Naive thymus-derived CD4-positive, alpha-beta T cell (primary cell): ENCODE measurements around the gene SUSD1. TPM values are rescaled to one million over a fixed set of nuclear protein-coding genes. Genes with fewer than 3 reads are reported as not detected.

ENCODE experiments used
- ATAC-seq: fragments of 150-1000 bp; cut with Tn5 transposase; 2 replicates; pipeline ENCODE4 v1.10.0; 2021; ENCODE audit warnings: mild to moderate bottlenecking, moderate library complexity
- CTCF ChIA-PET: fragments of 350-600 bp; sonication (Branson Sonifier 250); formaldehyde crosslinking; loops from one replicate; lab custom pipeline; 2021; ENCODE audit warnings: antibody characterized with exemption; lab: Charles Lee
- POLR2A ChIA-PET: fragments of 350-600 bp; sonication (Branson Sonifier 250); formaldehyde crosslinking; loops from one replicate; lab custom pipeline; 2021; ENCODE audit warnings: antibody characterized with exemption, inconsistent platforms; lab: Charles Lee
- DNase-seq, 9 donors: peaks; one replicate each; pipeline versions ENCODE4 v3.0.0 to v3.0.0-alpha.2; 2020 to 2022; ENCODE audit warnings: mixed read lengths in 1 of 9
- H3K27ac ChIP-seq: one replicate; pipeline ENCODE4 v1.7.0; 2013; ENCODE audit warnings: mild to moderate bottlenecking, low read depth, low read length, moderate library complexity
- H3K27me3 ChIP-seq, 2 donors: one replicate each; pipeline ENCODE4 v1.7.0; 2013; ENCODE audit warnings: low read length in 2 of 2, mild to moderate bottlenecking in 2 of 2, moderate library complexity in 2 of 2; ENCODE audit not compliant: control insufficient read depth in 2 of 2, insufficient read depth in 2 of 2
- H3K36me3 ChIP-seq, 3 experiments: 1 replicate in 2 of 3; 2 replicates in 1 of 3; pipeline ENCODE4 v1.7.0; 2013; ENCODE audit warnings: low read length in 3 of 3, mild to moderate bottlenecking in 3 of 3, moderate library complexity in 1 of 3; ENCODE audit not compliant: insufficient read depth in 3 of 3, control insufficient read depth in 2 of 3
- H3K4me1 ChIP-seq, 2 donors: one replicate each; pipeline ENCODE4 v1.7.0; 2013; ENCODE audit warnings: low read length in 2 of 2, mild to moderate bottlenecking in 2 of 2, moderate library complexity in 1 of 2; ENCODE audit not compliant: control insufficient read depth in 2 of 2, insufficient read depth in 2 of 2
- H3K4me3 ChIP-seq: 2 replicates; pipeline ENCODE4 v1.7.0; 2013; ENCODE audit warnings: mild to moderate bottlenecking, low read length
- H3K9me3 ChIP-seq, 3 experiments: 1 replicate in 2 of 3; 2 replicates in 1 of 3; pipeline ENCODE4 v1.7.0; 2013; ENCODE audit warnings: low read length in 3 of 3; ENCODE audit not compliant: control insufficient read depth in 2 of 3
- H3K27ac Mint-ChIP-seq, 9 donors: one replicate each; pipeline ENCODE4 v1.8.0; 2020 to 2022; ENCODE audit warnings: mixed read lengths in 9 of 9, mild to moderate bottlenecking in 8 of 9, moderate library complexity in 5 of 9, inconsistent platforms in 2 of 9
- H3K27me3 Mint-ChIP-seq, 5 donors: one replicate each; pipeline ENCODE4 v1.8.0; 2021 to 2022; ENCODE audit warnings: mixed read lengths in 5 of 5, mild to moderate bottlenecking in 1 of 5
- H3K36me3 Mint-ChIP-seq, 5 donors: one replicate each; pipeline ENCODE4 v1.8.0; 2020 to 2022; ENCODE audit warnings: mixed read lengths in 5 of 5, mild to moderate bottlenecking in 3 of 5, inconsistent platforms in 1 of 5
- H3K4me1 Mint-ChIP-seq, 7 donors: one replicate each; pipeline ENCODE4 v1.8.0; 2020 to 2022; ENCODE audit warnings: mixed read lengths in 7 of 7, mild to moderate bottlenecking in 3 of 7, inconsistent platforms in 1 of 7
- H3K4me3 Mint-ChIP-seq, 10 donors: one replicate each; pipeline ENCODE4 v1.8.0; 2020 to 2022; ENCODE audit warnings: mild to moderate bottlenecking in 10 of 10, mixed read lengths in 10 of 10, moderate library complexity in 6 of 10, inconsistent platforms in 2 of 10
- H3K9me3 Mint-ChIP-seq, 11 donors: one replicate each; pipeline ENCODE4 v1.8.0; 2020 to 2022; ENCODE audit warnings: mixed read lengths in 11 of 11, mild to moderate bottlenecking in 4 of 11, inconsistent platforms in 1 of 11, moderate library complexity in 1 of 11
- intact Hi-C, 2 donors: fragments of 100-400 bp; cut with micrococcal nuclease; formaldehyde crosslinking; loops; one replicate each; pipeline ENCODE4 v1.15.1; 2023
- polyA plus RNA-seq, 2 donors: library from polyadenylated mRNA; unstranded; fragments of 300-500 nt; fragmentation: Illumina TruSeq; gene quantifications; one replicate each; pipeline ENCODE4 v1.2.3, GENCODE V29; 2021
- total RNA-seq, 6 experiments: library from RNA in 5 of 6; stranded (reverse) in 5 of 6; gene quantifications; 1 replicate in 5 of 6; 2 replicates in 1 of 6; pipeline ENCODE4 v1.2.3 and lab custom pipeline; 2021 to 2026

The SUSD1 gene
- total and polyA plus RNA-seq, 7 experiments from 2014 or later = 2.3 to 27.0 (median 4.6) TPM

GRCh38 chr9:112115109-112115508 is 60.0 kb downstream of the SUSD1 start:
- Mint-ChIP-seq H3K4me3 (no peak overlapping the region), H3K36me3 (peaks cover 0 to 15% (median 7%) of the 10 kb centered on the region in 5 donors), H3K27me3 (no peaks in the 10 kb centered on the region), H3K27ac (no peak overlapping the region), H3K9me3 (no peaks in the 10 kb centered on the region), H3K4me1 (peaks cover 0 to 5% (median 0%) of the 10 kb centered on the region in 7 donors)
- Histone ChIP-seq H3K27ac (no peak overlapping the region), H3K4me1 (no peaks in the 10 kb centered on the region), H3K9me3 (no peaks in the 10 kb centered on the region), H3K4me3 (no peak overlapping the region), H3K27me3 (no peaks in the 10 kb centered on the region), H3K36me3 (peaks cover 0 to 10% (median 0%) of the 10 kb centered on the region in 3 experiments)
- ATAC-seq (no peak), DNase-seq (no peak)
- POLR2A ChIA-PET = no interaction called here
- CTCF ChIA-PET = interaction anchor here (3.3 kb wide), 1 partner anchor 246 kb away, joined by 38 read pairs; no protein-coding TSS in a partner anchor
- intact Hi-C loops = no loop called here

- H3K4me3 ChIP-seq = no peak overlapping the region
- H3K4me3 Mint-ChIP-seq = no peak overlapping the region
- no peaks in the 10 kb centered on the region for H3K9me3 Mint-ChIP-seq
- peak in 4 of 9 donors; percentile 7 to 23 (median 8) for DNase-seq
- H3K27ac Mint-ChIP-seq = no peak overlapping the region
- ChIA-PET CTCF (interaction anchor here (0.6 to 3.3 kb wide), 8 partner anchors 11 to 631 kb away, joined by 3 to 38 read pairs (median 4); no protein-coding TSS in a partner anchor), POLR2A (interaction anchor here (0.7 kb wide), 1 partner anchor 222 kb away, joined by 3 read pairs; no protein-coding TSS in a partner anchor)
- H3K36me3 Mint-ChIP-seq = peaks cover 0 to 15% (median 7%) of the 10 kb centered on the region in 5 donors
- H3K4me1 ChIP-seq = no peaks in the 10 kb centered on the region
- H3K4me1 Mint-ChIP-seq = peaks cover 0 to 5% (median 0%) of the 10 kb centered on the region in 7 donors
- no peaks in the 10 kb centered on the region for H3K27me3 ChIP-seq
- peaks cover 0 to 10% (median 0%) of the 10 kb centered on the region in 3 experiments for H3K36me3 ChIP-seq
- no peaks in the 10 kb centered on the region for H3K9me3 ChIP-seq
- intact Hi-C loops = loop anchor here (1.0 kb wide), 2 partner anchors 221 to 248 kb away; no protein-coding TSS in a partner anchor
- no peaks in the 10 kb centered on the region for H3K27me3 Mint-ChIP-seq
- no peak for ATAC-seq
- H3K27ac ChIP-seq = no peak overlapping the region
Observed at GRCh38 chr9:112112941-112113681, 62.0 kb downstream of the SUSD1 start.

- H3K27me3 Mint-ChIP-seq = no peaks in the 10 kb centered on the region
- H3K36me3 Mint-ChIP-seq = peaks cover 0 to 12% (median 6%) of the 10 kb centered on the region in 5 donors
- H3K36me3 ChIP-seq = peaks cover 0 to 10% (median 0%) of the 10 kb centered on the region in 3 experiments
- intact Hi-C loops = no loop called here
- ChIA-PET POLR2A (interaction anchor here (0.7 kb wide), 1 partner anchor 223 kb away, joined by 3 read pairs; no protein-coding TSS in a partner anchor), CTCF (interaction anchor here (0.7 to 3.3 kb wide), 7 partner anchors 11 to 249 kb away, joined by 3 to 38 read pairs (median 4); no protein-coding TSS in a partner anchor)
- H3K27ac ChIP-seq = no peak overlapping the region
- H3K27me3 ChIP-seq = no peaks in the 10 kb centered on the region
- peaks cover 0 to 6% (median 0%) of the 10 kb centered on the region in 7 donors for H3K4me1 Mint-ChIP-seq
- H3K9me3 ChIP-seq = no peaks in the 10 kb centered on the region
- no peak overlapping the region for H3K4me3 Mint-ChIP-seq
- H3K9me3 Mint-ChIP-seq = no peaks in the 10 kb centered on the region
- H3K4me1 ChIP-seq = no peaks in the 10 kb centered on the region
- DNase-seq (no peak), ATAC-seq (no peak)
- H3K27ac Mint-ChIP-seq = no peak overlapping the region
- H3K4me3 ChIP-seq = no peak overlapping the region
Observed at GRCh38 chr9:112112519-112112918, 62.6 kb downstream of the SUSD1 start.

GRCh38 chr9:112111461-112111860 is 63.6 kb downstream of the SUSD1 start:
- Mint-ChIP-seq H3K4me1 (peaks cover 0 to 6% (median 0%) of the 10 kb centered on the region in 7 donors), H3K4me3 (no peak overlapping the region), H3K27ac (no peak overlapping the region), H3K36me3 (peaks cover 0 to 13% (median 5%) of the 10 kb centered on the region in 5 donors), H3K9me3 (no peaks in the 10 kb centered on the region), H3K27me3 (no peaks in the 10 kb centered on the region)
- intact Hi-C loops = no loop called here
- no peak overlapping the region for H3K27ac ChIP-seq
- DNase-seq (no peak), ATAC-seq (no peak)
- ChIA-PET CTCF (no interaction called here), POLR2A (no interaction called here)
- H3K9me3 ChIP-seq = no peaks in the 10 kb centered on the region
- H3K36me3 ChIP-seq = peaks cover 0 to 10% (median 0%) of the 10 kb centered on the region in 3 experiments
- no peaks in the 10 kb centered on the region for H3K4me1 ChIP-seq
- H3K27me3 ChIP-seq = no peaks in the 10 kb centered on the region
- H3K4me3 ChIP-seq = no peak overlapping the region

- Mint-ChIP-seq H3K27ac (peak overlapping the region in 1 of 9 donors; percentile 30), H3K9me3 (no peaks in the 10 kb centered on the region), H3K4me3 (no peak overlapping the region), H3K36me3 (peaks cover 0 to 15% (median 3%) of the 10 kb centered on the region in 5 donors), H3K4me1 (peaks cover 0 to 6% (median 0%) of the 10 kb centered on the region in 7 donors), H3K27me3 (no peaks in the 10 kb centered on the region)
- Histone ChIP-seq H3K27ac (no peak overlapping the region), H3K4me1 (no peaks in the 10 kb centered on the region), H3K9me3 (no peaks in the 10 kb centered on the region), H3K27me3 (no peaks in the 10 kb centered on the region), H3K36me3 (peaks cover 0 to 10% (median 0%) of the 10 kb centered on the region in 3 experiments), H3K4me3 (no peak overlapping the region)
- intact Hi-C loops = no loop called here
- CTCF ChIA-PET = interaction anchor here (0.7 kb wide), 1 partner anchor 249 kb away, joined by 3 read pairs; no protein-coding TSS in a partner anchor
- ATAC-seq = no peak
- DNase-seq = no peak
- POLR2A ChIA-PET = no interaction called here
Observed at GRCh38 chr9:112110777-112111113, 64.4 kb downstream of the SUSD1 start.

- no peak overlapping the region for H3K4me3 ChIP-seq
- peaks cover 0 to 10% (median 0%) of the 10 kb centered on the region in 3 experiments for H3K36me3 ChIP-seq
- DNase-seq (no peak), ATAC-seq (no peak)
- peaks cover 0 to 6% (median 0%) of the 10 kb centered on the region in 7 donors for H3K4me1 Mint-ChIP-seq
- H3K36me3 Mint-ChIP-seq = peaks cover 0 to 15% (median 6%) of the 10 kb centered on the region in 5 donors
- no peaks in the 10 kb centered on the region for H3K9me3 ChIP-seq
- H3K4me3 Mint-ChIP-seq = no peak overlapping the region
- POLR2A ChIA-PET = interaction anchor here (0.7 kb wide), 1 partner anchor 192 kb away, joined by 5 read pairs; no protein-coding TSS in a partner anchor
- H3K27ac Mint-ChIP-seq = no peak overlapping the region
- H3K9me3 Mint-ChIP-seq = no peaks in the 10 kb centered on the region
- no peaks in the 10 kb centered on the region for H3K27me3 ChIP-seq
- intact Hi-C loops = no loop called here
- H3K4me1 ChIP-seq = no peaks in the 10 kb centered on the region
- no peaks in the 10 kb centered on the region for H3K27me3 Mint-ChIP-seq
- CTCF ChIA-PET = interaction anchor here (0.7 kb wide), 1 partner anchor 250 kb away, joined by 3 read pairs; no protein-coding TSS in a partner anchor
- no peak overlapping the region for H3K27ac ChIP-seq
Observed at GRCh38 chr9:112110094-112110776, 64.9 kb downstream of the SUSD1 start.
